Spleen (tissue), 11 donors: Measurements from ENCODE around the gene ZNF841. TPM values are rescaled to one million over a fixed set of nuclear protein-coding genes. Genes with fewer than 3 reads are reported as not detected.
A peak's percentile ranks its signal among the peaks of the same experiment; 100 is the strongest.
"Not testable (repeated sequence)": the region's sequence is repeated elsewhere in the genome, so short reads cannot be mapped to it uniquely, and the experiment has no call there.

Experiments used
- DNase-seq: peaks from one replicate; pipeline ENCODE4 v3.0.0-alpha.2; 2020
- H3K27ac ChIP-seq, 8 donors: fragments of 200-600 bp; sonication (generic) in 7 of 8; 1 replicate in 4 of 8; 2 replicates in 4 of 8; pipeline versions ENCODE4 v1.5.0 to v1.8.0; 2016 to 2021; ENCODE audit warnings: inconsistent platforms in 4 of 8, mild to moderate bottlenecking in 4 of 8, moderate library complexity in 1 of 8
- H3K27me3 ChIP-seq, 7 donors: fragments of 200-600 bp; sonication (generic) in 6 of 7; replicated peaks in 1 of 7; 1 replicate in 4 of 7; 2 replicates in 3 of 7; pipeline versions ENCODE4 v1.5.0 to v1.8.0; 2016 to 2021; ENCODE audit warnings: inconsistent platforms in 3 of 7, mild to moderate bottlenecking in 1 of 7
- H3K36me3 ChIP-seq, 6 donors: fragments of 200-600 bp; sonication (generic) in 5 of 6; 1 replicate in 4 of 6; 2 replicates in 2 of 6; pipeline versions ENCODE4 v1.5.0 to v1.8.0; 2016 to 2021; ENCODE audit warnings: inconsistent platforms in 2 of 6
- H3K4me1 ChIP-seq, 6 donors: fragments of 200-600 bp; sonication (generic) in 5 of 6; 1 replicate in 3 of 6; 2 replicates in 3 of 6; pipeline versions ENCODE4 v1.5.0 to v1.8.0; 2016 to 2021; ENCODE audit warnings: inconsistent platforms in 3 of 6
- H3K4me3 ChIP-seq, 8 donors: fragments of 200-600 bp; sonication (generic) in 7 of 8; 1 replicate in 4 of 8; 2 replicates in 4 of 8; pipeline versions ENCODE4 v1.5.0 to v1.8.0; 2016 to 2021; ENCODE audit warnings: inconsistent platforms in 4 of 8, mild to moderate bottlenecking in 4 of 8, moderate library complexity in 2 of 8
- H3K9me3 ChIP-seq, 8 donors: fragments of 200-600 bp; sonication (generic) in 7 of 8; 1 replicate in 4 of 8; 2 replicates in 4 of 8; pipeline versions ENCODE4 v1.5.0 to v1.8.0; 2016 to 2021; ENCODE audit warnings: inconsistent platforms in 4 of 8
- CTCF ChIP-seq, 11 experiments: fragments of 200-600 bp in 7 of 11; fragments of 450-650 bp in 4 of 11; sonication (generic) in 4 of 11; IDR thresholded peaks in 8 of 11; conservative IDR thresholded peaks in 3 of 11; 1 replicate in 7 of 11; 2 replicates in 4 of 11; pipeline versions ENCODE4 v1.4.0 to v1.8.0; 2016 to 2021; ENCODE audit warnings: antibody characterized with exemption in 11 of 11, inconsistent platforms in 4 of 11, mild to moderate bottlenecking in 1 of 11
- POLR2A ChIP-seq, 3 donors: fragments of 450-650 bp; IDR thresholded peaks; one replicate each; pipeline ENCODE4 v1.5.1; 2017; ENCODE audit warnings: antibody characterized with exemption in 3 of 3, mild to moderate bottlenecking in 1 of 3
- POLR2AphosphoS5 ChIP-seq, 3 donors: sonication (generic); formaldehyde crosslinking; IDR thresholded peaks; one replicate each; pipeline ENCODE4 v1.5.1; 2017; ENCODE audit warnings: antibody characterized with exemption in 3 of 3
- WGBS, 5 donors: extraction: QIAGEN DNeasy Blood & Tissue Kit in 3 of 5; methylation state at CpG; one replicate each; pipeline versions ENCODE4 v1.1.5 to v1.1.7; 2013 to 2018; 5-methylcytosine and 5-hydroxymethylcytosine counted together
- intact Hi-C: fragments of 100-400 bp; cut with DNase I; formaldehyde crosslinking; loops from one replicate; pipeline ENCODE4 v1.15.0; 2023; ENCODE audit warnings: low total_unique reads
- polyA plus RNA-seq, 3 donors: library from polyadenylated mRNA; stranded (reverse); fragments of 200-250 nt; gene quantifications; one replicate each; pipeline ENCODE4 v1.2.1, GENCODE V29; 2013
- total RNA-seq, 7 donors: library from RNA; depleted of rRNA in 3 of 7; stranded (reverse); fragments of >200 nt in 3 of 7; fragmentation: NEBNext Ultra II Directional in 4 of 7; extraction: Animal tissue kit (Norgen Biotek cat#: 25700) in 4 of 7; gene quantifications; one replicate each; pipeline versions ENCODE4 v1.1.0 to v1.2.1, GENCODE V29; 2016 to 2021
- donor health status: healthy with polysubstance abuse.
- donor health status: DM: no; HTN: no; CAD: no; lungs with moderate emphysema.
- donor health status: DM: no; HTN: no; CAD: no.
- donor health status: Bipolar disorder and iron deficiency.
- donor health status: healthy.
- donor health status: DM: no; HTN: no; CAD: no.
- donor health status: DM: yes; HTN: yes; CAD: no.

ZNF841 gene
- total and polyA plus RNA-seq, 10 donors: 6.0 to 39.9 (median 28.1) TPM

DNA sequence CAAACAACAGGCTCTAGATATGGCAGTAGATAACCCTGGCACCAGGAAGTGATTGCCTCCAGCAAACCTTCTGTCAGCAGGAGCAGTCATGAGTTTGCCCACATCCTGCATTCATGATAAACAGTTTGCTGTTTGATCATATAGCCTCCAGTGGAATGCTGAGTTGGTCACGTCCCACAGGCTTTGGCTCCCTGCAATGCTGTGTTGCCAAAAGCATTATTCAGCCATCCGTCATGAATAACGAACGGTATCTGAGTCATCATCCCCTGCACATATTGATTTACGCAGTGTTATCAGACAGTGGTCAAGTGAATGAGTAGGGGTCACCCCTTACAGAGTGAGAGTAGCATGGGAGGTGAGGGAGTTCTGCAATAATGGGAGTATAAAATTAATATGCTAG lies 25.1 kb downstream of the ZNF841 start:
- Histone ChIP-seq H3K27me3 (no peaks in the 10 kb centered on the region), H3K36me3 (peaks cover 62 to 100% (median 99%) of the 10 kb centered on the region in 6 donors), H3K4me1 (no peaks in the 10 kb centered on the region), H3K27ac (no peak overlapping the region), H3K4me3 (peak overlapping the region in 1 of 8 donors; percentile 32), H3K9me3 (peaks cover 39 to 100% (median 100%) of the 10 kb centered on the region in 8 donors)
- intact Hi-C loops: no loop called here
- no peak for DNase-seq
- no peak for TF ChIP-seq CTCF (IDR thresholded peaks at IDR 0.05 in 8 of 11, conservative IDR thresholded peaks at IDR 0.05 in 3 of 11)
- WGBS, 5 donors: 94 to 99% (median 97%) methylated on average over 5 of the region's 5 CpGs

- Histone ChIP-seq H3K36me3 (peaks cover 55 to 100% (median 96%) of the 10 kb centered on the region in 6 donors), H3K9me3 (peaks cover 43 to 100% (median 100%) of the 10 kb centered on the region in 8 donors), H3K4me3 (no peak overlapping the region), H3K4me1 (no peaks in the 10 kb centered on the region), H3K27me3 (no peaks in the 10 kb centered on the region), H3K27ac (no peak overlapping the region)
- 92 to 100% (median 94%) methylated on average over 2 of the region's 2 CpGs for WGBS, 5 donors
- intact Hi-C loops: no loop called here
- DNase-seq: no peak
- TF ChIP-seq POLR2A (IDR thresholded peaks at IDR 0.05) (no peak), POLR2AphosphoS5 (IDR thresholded peaks at IDR 0.05) (no peak), CTCF (IDR thresholded peaks at IDR 0.05 in 8 of 11, conservative IDR thresholded peaks at IDR 0.05 in 3 of 11) (no peak)
These were observed 25.9 kb downstream of the ZNF841 start for GRCh38 chr19:52069653-52070052.

DNA sequence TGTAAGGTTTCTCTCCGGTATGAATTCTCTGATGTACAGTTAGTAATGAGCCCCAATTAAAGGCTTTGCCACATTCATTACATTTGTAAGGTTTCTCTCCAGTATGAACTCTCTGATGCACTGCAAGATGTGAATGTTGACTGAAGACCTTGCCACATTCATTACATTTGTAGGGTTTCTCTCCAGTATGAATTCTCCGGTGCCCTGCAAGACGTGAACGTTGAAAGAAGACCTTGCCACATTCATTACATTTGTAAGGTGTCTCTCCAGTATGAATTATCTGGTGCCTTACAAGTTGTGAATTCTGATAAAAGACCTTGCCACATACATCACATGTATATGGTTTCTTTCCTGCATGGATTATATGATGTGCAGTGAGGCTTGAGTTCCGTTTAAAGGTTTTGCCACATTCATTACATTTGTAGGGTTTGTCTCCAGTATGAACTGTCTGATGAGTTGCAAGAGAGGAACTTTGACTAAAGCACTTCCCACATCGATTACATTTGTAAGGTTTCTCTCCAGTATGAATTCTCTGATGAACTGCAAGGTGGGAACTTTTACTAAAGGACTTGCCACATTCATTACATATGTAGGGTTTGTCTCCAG lies 29.2 kb downstream of the ZNF841 start:
- peaks cover 38 to 100% (median 73%) of the 10 kb centered on the region in 6 donors for H3K36me3 ChIP-seq
- H3K27ac ChIP-seq: no peak overlapping the region
- 95 to 99% (median 97%) methylated on average over 6 of the region's 6 CpGs for WGBS, 5 donors
- no peak for TF ChIP-seq CTCF (IDR thresholded peaks at IDR 0.05 in 8 of 11, conservative IDR thresholded peaks at IDR 0.05 in 3 of 11)
- TF ChIP-seq POLR2AphosphoS5 (IDR thresholded peaks at IDR 0.05): no peak
- H3K27me3 ChIP-seq: no peaks in the 10 kb centered on the region
- peak overlapping the region in 1 of 8 donors; percentile 34 for H3K4me3 ChIP-seq
- DNase-seq: no peak
- H3K9me3 ChIP-seq: peaks cover 50 to 100% (median 100%) of the 10 kb centered on the region in 8 donors
- no peaks in the 10 kb centered on the region for H3K4me1 ChIP-seq
- intact Hi-C loops: no loop called here

DNA sequence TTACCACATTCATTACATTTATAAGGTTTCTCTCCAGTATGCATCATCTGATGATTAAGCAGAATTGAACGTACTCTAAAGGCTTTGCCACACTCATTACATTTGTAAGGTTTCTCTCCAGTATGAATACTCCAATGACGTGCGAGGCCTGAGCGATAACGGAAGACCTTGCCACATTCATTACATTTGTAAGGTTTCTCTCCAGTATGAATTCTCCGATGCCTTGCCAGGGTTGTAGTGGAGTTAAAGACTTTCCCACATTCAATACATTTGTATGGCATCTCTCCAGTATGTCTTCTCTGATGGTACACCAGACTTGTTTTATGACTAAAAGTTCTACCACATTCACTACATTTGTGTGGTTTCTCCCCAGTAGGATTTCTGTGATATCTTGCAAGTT lies 30.2 kb downstream of the ZNF841 start:
- H3K27ac ChIP-seq: no peak overlapping the region
- TF ChIP-seq POLR2A (IDR thresholded peaks at IDR 0.05) (no peak), CTCF (IDR thresholded peaks at IDR 0.05 in 8 of 11, conservative IDR thresholded peaks at IDR 0.05 in 3 of 11) (no peak), POLR2AphosphoS5 (IDR thresholded peaks at IDR 0.05) (no peak)
- peak overlapping the region in 1 of 8 donors; percentile 34 for H3K4me3 ChIP-seq
- no peak for DNase-seq
- H3K9me3 ChIP-seq: peaks cover 48 to 100% (median 100%) of the 10 kb centered on the region in 8 donors
- WGBS, 5 donors: 97 to 100% (median 97%) methylated on average over 6 of the region's 6 CpGs
- intact Hi-C loops: no loop called here
- H3K36me3 ChIP-seq: peaks cover 29 to 99% (median 64%) of the 10 kb centered on the region in 6 donors
- H3K27me3 ChIP-seq: no peaks in the 10 kb centered on the region
- H3K4me1 ChIP-seq: no peaks in the 10 kb centered on the region

DNA sequence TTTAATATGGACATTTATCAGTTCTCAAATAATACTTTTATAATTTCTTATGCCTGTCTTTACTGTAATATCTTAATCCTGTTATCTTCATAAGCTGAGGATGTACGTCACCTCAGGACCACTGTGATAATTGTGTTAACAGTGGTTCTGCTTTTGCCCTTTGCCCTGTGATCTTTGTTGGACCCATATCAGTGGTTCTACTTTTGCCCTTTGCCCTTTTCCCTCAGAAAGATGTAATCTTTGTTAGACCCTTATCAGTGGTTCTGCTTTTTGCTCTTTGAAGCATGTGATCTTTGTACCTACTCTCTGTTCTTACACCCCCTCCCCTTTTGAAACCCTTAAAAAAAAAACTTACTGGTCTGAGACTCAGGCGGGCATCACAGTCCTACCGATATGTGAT lies 39.1 kb downstream of the ZNF841 start:
- H3K9me3 ChIP-seq: peaks cover 15 to 100% (median 100%) of the 10 kb centered on the region in 8 donors
- DNase-seq, intact Hi-C loops, H3K4me3 ChIP-seq, H3K27me3 ChIP-seq, H3K27ac ChIP-seq, H3K4me1 ChIP-seq: not testable (repeated sequence)
- peaks cover 0 to 17% (median 0%) of the 10 kb centered on the region in 6 donors for H3K36me3 ChIP-seq
- WGBS, 5 donors: 95 to 99% (median 97%) methylated on average over 3 of the region's 3 CpGs

GRCh38 chr19:52051736-52052135 lies 43.8 kb downstream of the ZNF841 start:
- Histone ChIP-seq H3K4me1 (peaks cover 5 to 27% (median 11%) of the 10 kb centered on the region in 6 donors), H3K9me3 (peaks cover 3 to 73% (median 69%) of the 10 kb centered on the region in 8 donors), H3K36me3 (peaks cover 0 to 10% (median 1%) of the 10 kb centered on the region in 6 donors)
- 40 to 100% (median 95%) methylated on average over 1 of the region's 1 CpG for WGBS, 5 donors
- H3K27ac ChIP-seq, H3K4me3 ChIP-seq, DNase-seq, intact Hi-C loops, H3K27me3 ChIP-seq: not testable (repeated sequence)
